H1 (cell line): ENCODE results near the gene KBTBD13. TPM values are rescaled to one million over a fixed set of nuclear protein-coding genes. Genes with fewer than 3 reads are reported as not detected.

Experiments used
- CBX8 ChIP-seq: fragments of 300-800, 300-1000 bp; sonication (generic); IDR thresholded peaks from 2 replicates; pipeline ENCODE4 v1.7.1; 2016; ENCODE audit warnings: low read depth, low read length, borderline replicate concordance
- FOSL1 ChIP-seq: IDR thresholded peaks from 2 replicates; pipeline ENCODE4 v1.6.1; 2011; ENCODE audit warnings: mild to moderate bottlenecking, low read depth, low read length, moderate library complexity; ENCODE audit not compliant: insufficient read depth
- polyA plus RNA-seq, 7 experiments: library from polyadenylated mRNA; depleted of rRNA in 3 of 7; stranded (reverse) in 5 of 7; unstranded in 2 of 7; fragments of >200 nt in 5 of 7; fragments of 200-250 nt in 2 of 7; gene quantifications; 1 replicate in 5 of 7; 2 replicates in 1 of 7; 4 replicates in 1 of 7; pipeline versions ENCODE4 v1.2.1 to v1.2.3, GENCODE V29; 2011 to 2013; ENCODE audit warnings: missing spikeins in 2 of 7, mixed read lengths in 2 of 7
- total RNA-seq: library from RNA; stranded (reverse); fragmentation: NEBNext Ultra II Directional; extraction: Animal tissue kit (Norgen Biotek cat#: 25700); gene quantifications from 2 replicates; pipeline ENCODE4 v1.2.1, GENCODE V29; 2021

KBTBD13 gene
- total and polyA plus RNA-seq, 2 of the 8 experiments (the other 6 are each of a cell fraction or from before 2014, with no cell fraction given) = not detected

DNA sequence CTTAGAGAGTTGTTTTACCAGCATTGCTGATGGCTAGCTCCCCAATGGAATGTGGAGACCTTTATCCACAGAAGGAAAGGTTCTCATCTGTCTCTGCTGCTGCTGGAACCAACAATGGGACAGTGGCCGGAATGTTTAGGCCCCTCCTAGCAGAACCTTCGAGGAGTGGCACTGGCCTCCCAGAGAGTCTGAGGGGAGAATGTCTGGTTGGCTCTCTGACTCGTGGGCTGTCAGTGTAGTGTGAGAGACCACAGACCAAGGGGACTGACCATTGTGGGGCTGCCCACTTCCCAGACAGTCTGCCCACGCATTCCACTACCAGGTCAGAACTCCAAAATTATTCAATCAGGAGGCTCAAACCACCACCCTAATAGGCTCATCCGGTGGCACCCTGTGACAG, 13.8 kb upstream of the KBTBD13 start (continued):
- TF ChIP-seq FOSL1 = no peak
- TF ChIP-seq CBX8 = no peak
